Fibroblast of the conjunctiva (primary cell): ENCODE results near the gene NAIF1.
"Not testable (repeated sequence)": the region's sequence is repeated elsewhere in the genome, so short reads cannot be mapped to it uniquely, and the experiment has no call there.

ENCODE experiments used
- DNase-seq: peaks from one replicate; pipeline ENCODE4 v3.0.0-alpha.2; 2010; ENCODE audit warnings: low read depth

NAIF1 gene

DNA sequence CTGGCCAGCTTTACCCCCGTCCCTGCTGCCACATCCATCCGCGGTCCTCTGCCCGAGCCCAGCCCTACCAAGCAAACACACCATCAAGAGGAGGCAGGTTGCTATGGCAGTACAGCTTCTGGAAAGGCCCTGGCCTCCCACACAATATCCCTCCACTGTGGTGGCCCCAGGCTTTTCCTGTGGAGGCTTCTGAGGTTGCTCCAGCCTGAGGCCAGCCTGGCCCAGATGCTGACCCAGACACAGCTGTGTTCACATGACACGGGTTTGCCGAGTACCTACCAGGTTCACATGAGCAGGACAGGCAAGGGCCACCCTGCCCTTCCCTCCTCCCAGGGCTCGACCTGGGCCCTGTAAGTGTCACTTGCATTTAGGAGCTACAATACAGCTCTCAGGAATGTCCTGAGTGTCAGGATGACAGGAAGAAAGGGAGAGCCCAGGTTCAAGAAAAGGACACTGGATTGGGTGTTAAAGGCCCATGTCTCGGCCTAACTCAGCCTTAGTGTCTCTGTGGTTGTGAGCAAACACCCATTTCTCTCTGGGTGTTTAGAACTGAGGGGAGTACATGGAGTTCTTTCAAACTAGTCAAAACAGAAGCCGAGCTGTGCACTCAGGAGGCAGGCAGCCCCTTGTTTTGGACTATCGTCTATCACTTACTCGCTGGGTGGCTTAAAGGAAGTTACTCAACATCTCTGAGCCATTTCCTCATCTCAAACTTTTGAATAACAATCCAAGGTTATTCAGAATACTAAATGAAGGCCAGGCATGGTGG is 40.2 kb downstream of the NAIF1 start:
- DNase-seq: no peak

DNA sequence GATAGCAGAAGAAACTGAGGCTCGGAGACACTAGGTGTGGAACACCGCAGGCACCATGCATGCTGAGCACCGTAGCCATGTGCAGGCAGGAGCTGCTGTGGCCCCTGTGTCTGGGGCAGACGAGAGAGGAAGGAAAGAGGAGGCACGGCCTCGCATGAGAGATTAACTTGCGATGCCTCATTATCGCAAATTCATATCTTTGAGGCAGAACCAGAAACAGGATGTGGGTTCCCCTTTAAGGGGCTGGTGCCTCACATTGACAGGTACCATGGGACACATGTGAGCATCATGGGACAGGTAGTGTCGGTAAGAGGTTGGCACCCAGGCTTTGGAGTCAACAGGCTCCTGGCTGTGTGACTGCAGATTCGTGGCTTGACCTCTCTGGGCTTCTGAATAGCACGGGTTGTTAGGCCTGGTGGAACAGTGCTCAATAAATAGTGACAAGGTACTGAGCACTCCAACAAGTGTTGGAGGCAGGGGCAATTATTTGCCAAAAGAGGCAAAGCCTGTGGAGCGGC is 40.8 kb downstream of the NAIF1 start:
- no peak for DNase-seq

DNA sequence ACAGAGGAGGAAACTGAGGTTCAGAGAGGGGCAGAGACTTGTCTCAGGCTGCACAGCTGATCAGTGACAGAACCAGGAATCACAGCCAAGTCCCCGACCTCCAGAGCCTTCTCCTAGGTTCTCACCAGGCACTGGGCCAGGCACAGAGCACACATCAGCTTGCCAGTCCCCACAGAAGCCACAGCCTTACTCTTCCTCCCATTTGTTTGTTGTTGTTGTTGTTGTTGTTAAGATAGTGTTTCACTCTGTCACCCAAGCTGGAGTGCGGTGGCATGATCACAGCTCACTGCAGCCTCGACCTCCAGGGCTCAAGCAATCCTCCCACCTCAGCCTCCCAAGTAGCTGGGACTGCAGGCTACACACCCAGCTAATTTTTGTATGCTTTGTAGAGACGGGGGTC is 41.4 kb downstream of the NAIF1 start:
- DNase-seq: no peak

DNA sequence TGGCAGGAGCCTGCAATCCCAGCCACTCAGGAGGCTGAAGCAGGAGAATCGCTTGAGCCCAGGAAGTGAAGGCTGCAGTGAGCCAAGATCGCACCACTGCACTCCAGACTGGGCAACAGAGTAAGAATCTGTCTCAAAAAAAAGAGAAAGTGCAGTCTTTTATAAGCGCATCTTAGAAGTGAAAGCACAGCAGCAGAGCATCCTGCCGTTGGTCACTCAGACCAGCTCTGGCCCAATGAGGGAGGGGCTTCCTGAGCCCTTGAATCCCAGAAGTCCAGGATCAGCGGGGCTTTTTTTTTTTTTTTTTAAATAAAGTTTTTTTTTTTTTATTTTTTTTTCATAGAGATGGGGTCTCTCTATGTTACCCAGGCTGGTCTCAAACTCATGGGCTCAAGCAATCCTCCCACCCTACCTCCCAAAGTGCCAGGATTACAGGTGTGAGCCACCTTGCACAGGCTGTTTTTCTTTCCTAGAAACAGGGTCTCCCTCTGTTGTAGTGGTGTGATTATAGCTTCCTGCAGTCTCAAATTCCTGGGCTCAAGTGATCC is 42.3 kb downstream of the NAIF1 start:
- DNase-seq: no peak

DNA sequence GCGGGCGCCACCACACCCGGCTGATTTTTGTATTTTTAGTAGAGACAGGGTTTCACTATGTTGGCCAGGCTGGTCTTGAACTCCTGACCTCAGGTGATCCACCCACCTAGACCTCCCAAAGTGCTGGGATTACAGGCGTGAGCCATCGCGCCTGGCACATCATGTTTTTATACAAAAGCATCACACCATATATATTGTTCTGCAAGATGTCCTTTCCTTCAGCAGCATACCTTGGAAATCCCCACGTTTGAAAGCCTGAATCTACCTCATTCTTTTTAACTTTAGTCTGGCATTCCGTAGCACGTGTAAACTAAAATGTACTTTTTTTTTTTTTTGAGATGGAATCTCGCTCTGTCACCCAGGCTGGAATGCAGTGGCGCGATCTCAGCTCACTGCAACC is 43.4 kb downstream of the NAIF1 start:
- DNase-seq: not testable (repeated sequence)

DNA sequence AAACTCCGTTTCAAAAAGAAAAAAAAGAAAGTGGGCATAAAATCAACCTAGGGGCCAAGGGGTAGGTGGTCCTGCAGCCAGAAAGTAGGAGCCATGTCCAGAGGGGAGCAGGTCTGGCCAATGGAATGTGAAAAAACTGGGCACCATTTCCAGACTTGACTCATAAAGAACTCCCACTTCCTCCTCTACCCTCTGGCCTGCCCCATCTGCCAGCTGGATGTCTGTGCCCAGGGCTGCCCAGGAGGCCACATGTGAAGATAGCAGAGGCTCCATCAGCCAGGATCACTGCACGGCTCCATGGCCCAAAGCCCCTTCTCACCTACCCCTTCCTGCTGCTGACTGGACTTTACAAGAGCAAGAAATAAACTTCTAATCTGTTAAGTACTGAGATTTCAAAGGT is 44.2 kb downstream of the NAIF1 start:
- DNase-seq: no peak

DNA sequence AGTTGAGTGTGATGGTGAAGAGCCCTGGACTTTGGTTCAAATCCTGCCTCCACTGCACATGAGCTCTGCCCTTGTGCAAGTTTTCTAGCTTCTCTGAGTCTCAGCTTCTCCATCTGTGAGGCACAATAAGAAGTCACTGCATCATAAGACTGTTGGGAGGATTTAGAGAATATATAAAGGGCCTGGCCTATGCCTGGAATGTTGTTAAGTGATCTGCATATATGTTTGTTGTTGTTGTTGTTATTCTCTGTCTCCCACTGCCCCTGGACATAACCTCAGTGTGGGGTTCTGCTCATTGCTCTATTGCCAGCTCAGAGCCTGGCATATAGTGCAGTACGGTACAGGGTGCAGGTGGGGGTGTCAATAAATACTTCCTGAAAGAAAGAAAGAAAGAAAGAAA is 46.0 kb downstream of the NAIF1 start:
- no peak for DNase-seq

DNA sequence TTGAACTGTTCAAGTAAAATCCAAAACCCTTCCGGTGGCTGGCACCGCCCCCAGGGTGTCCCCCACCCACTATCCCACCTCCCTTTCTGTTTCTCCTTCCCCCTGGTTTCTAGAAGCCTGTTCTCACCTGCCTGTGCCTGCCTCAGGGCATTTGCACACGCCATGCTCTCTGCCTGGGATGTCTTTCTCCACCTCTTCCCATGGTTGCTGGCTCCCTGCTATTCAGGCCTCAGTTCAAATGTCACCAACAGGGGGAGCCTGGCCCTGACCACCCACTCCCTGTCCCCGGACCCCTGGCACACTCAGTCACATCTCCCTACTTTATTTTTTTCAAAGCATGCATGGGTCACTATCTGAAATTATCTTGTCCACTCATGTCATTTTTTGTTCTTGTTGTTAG is 46.4 kb downstream of the NAIF1 start:
- no peak for DNase-seq

DNA sequence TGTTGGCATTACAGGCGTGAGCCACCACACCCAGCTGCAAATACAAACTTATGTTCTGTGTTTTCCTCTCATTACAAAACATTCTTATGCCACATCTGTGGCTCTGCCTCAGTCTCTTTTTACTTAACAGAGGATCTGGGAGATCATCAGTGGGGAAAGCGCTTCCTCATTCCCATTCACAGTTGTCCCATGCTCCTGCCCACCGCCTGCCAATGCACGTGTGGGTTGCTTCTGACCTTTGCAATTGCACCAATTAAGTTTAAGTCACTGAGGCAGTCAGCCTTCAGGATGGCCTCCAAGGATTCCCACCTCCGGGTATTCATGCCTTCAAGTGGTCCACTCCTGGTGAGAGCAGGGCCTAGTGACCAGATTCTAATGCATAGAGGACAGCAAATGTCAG is 51.4 kb downstream of the NAIF1 start:
- no peak for DNase-seq
